GM10847 (cell line): ENCODE results near the gene NRM.
A peak's percentile ranks its signal among the peaks of the same experiment; 100 is the strongest.

ENCODE experiments used
- POLR2A ChIP-seq: IDR thresholded peaks from 2 replicates; pipeline ENCODE4 v1.6.1; 2011; ENCODE audit not compliant: insufficient read length; ENCODE audit errors: extremely low read depth

NRM gene

GRCh38 chr6:30690403-30691207, at the start of gene NRM:
NRM (minus strand) TSS chr6:30690984; CDS start chr6:30690974, 10 bp downstream.
- TF ChIP-seq POLR2A = peak; percentile 65

- no peak for TF ChIP-seq POLR2A
Observed at GRCh38 chr6:30740540-30740870, 49.7 kb upstream of the NRM start.

- TF ChIP-seq POLR2A = no peak
Observed at GRCh38 chr6:30738532-30738931, 47.7 kb upstream of the NRM start.

- no peak for TF ChIP-seq POLR2A
Observed at GRCh38 chr6:30735668-30736314, 45.0 kb upstream of the NRM start.

GRCh38 chr6:30732237-30732943, 41.6 kb upstream of the NRM start:
- TF ChIP-seq POLR2A = no peak

- TF ChIP-seq POLR2A = no peak
Observed at GRCh38 chr6:30730601-30731435, 40.0 kb upstream of the NRM start.

GRCh38 chr6:30727920-30728553, 37.3 kb upstream of the NRM start:
- TF ChIP-seq POLR2A = no peak

- no peak for TF ChIP-seq POLR2A
Observed at GRCh38 chr6:30726506-30727413, 36.0 kb upstream of the NRM start.

- peak; percentile 23 for TF ChIP-seq POLR2A
Observed at GRCh38 chr6:30725713-30726505, 35.1 kb upstream of the NRM start.

- no peak for TF ChIP-seq POLR2A
Observed at GRCh38 chr6:30724906-30725667, 34.3 kb upstream of the NRM start.

- no peak for TF ChIP-seq POLR2A
Observed at GRCh38 chr6:30722280-30723112, 31.7 kb upstream of the NRM start.
